ENCODE results near the gene NKAPL.
A peak's percentile ranks its signal among the peaks of the same experiment; 100 is the strongest.

Gene NKAPL

GRCh38 chr6:28245206-28245941, 13.7 kb upstream of the NKAPL start:
- DNase-seq (ENCODE audit: low read depth) = no peak

- no peak for DNase-seq (ENCODE audit: low read depth)
Observed at GRCh38 chr6:28248916-28249315, 10.2 kb upstream of the NKAPL start.

DNA sequence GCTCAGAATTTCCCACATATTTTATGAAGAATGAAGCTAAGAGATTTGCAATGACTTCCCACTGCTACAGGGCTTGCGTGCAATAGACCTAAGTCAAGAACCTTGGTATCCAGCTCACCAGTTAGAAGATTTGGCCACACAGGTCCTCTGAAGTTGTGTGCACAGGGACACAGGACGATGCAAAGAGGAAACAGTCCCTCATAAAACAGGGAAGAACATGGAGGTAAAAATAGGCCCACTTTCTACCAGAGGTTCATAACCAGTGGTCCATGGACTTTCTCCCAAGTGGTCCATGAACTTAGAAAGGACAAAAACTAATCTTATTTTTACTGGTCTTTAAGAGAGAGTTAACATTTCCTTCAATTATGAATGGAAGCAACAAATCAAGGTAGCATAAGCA, 8.3 kb upstream of the NKAPL start:
- no peak for DNase-seq (ENCODE audit: low read depth)

GRCh38 chr6:28251661-28252008, 7.5 kb upstream of the NKAPL start:
- DNase-seq (ENCODE audit: low read depth) = peak; percentile 14

DNA sequence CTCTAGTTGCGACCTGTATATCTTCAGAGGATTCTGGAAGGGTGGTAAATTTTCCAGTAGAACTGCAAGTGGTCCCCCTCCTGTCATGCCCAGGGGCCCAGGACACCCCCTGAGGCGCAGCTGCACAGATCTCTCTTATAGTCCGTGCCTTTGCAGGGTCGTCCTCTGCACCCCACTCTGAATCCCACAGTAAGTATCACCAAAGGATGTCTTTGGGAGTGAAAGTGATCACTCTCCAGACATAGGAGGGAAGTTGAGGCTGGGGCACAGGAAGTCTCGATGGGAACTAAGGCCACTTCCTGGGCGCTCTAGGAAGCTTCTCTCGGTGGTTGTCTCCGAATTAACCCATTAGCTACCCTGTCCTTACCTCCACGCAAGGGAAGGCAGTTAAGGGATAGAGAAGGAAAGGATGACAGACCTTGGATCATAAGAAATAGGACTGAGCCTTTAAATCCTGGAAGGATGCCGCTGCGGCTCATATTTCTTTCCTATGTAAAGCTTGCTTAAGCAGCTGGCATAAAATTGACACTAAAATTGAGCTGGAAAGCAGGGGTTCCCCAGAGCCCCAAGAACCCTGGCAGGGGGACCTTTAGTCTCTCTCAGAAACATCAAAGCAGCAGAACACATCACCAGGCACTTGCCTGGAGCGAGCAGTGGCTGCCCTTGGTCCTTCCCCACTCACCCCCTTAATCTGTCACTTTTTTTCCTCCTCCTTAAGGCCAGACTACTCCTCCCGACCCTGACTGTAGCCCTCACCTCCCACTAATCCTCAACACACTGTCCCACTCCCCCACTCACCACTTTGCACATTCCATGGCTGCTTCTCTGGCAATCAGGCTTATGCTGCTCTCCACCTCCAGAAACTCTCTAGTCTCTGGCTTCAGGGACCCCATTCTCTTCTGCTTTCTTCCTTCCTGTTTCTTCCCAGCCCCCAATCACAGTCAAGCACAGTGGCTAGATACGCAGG, 6.8 kb upstream of the NKAPL start, which contains the start of gene ZKSCAN4:
Gene ZKSCAN4 (minus strand): TSS at position 261 of the 967 bp plus-strand sequence. CDS start 289 bp downstream, outside the sequence.
- peak; percentile 73 for DNase-seq (ENCODE audit: low read depth)

DNA sequence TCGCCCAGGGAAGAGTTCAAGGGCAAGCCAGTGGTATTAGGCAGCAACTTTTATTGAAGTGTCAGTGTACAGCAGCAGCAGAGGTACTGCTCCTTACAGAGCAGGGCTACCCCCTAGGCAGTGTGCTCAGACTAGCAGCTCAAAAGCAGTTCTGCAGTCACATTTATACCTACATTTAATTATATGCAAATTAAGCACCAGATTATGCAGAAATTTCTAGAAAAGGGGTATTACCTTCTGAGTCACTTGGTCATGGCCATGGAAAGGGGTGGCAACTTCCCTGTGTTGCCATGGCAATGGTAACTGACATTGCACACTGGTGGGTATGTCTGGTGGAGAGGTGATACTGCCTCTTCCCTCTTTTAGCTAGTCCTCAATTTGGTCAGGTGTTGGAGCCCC, 5.0 kb upstream of the NKAPL start:
- no peak for DNase-seq (ENCODE audit: low read depth)

DNA sequence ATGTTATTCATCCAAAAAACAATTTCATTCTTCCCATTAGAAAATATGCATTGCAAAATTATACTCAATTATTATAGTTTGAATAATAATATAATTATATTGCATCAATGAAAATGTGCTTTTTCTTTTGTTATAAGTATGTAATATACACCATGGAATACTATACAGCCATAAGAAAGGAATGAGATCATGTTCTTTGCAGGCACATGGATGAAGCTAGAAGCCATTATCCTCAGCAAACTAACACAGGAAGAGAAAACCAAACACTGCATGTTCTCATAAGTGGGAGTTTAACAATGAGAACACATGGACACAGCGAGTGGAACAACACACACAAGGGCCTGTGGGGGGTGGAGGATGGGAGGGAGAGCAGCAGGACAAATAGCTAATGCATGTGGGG, 2.1 kb upstream of the NKAPL start:
- DNase-seq (ENCODE audit: low read depth) = no peak

GRCh38 chr6:28263922-28264321, 4.8 kb downstream of the NKAPL start:
- DNase-seq (ENCODE audit: low read depth) = no peak

DNA sequence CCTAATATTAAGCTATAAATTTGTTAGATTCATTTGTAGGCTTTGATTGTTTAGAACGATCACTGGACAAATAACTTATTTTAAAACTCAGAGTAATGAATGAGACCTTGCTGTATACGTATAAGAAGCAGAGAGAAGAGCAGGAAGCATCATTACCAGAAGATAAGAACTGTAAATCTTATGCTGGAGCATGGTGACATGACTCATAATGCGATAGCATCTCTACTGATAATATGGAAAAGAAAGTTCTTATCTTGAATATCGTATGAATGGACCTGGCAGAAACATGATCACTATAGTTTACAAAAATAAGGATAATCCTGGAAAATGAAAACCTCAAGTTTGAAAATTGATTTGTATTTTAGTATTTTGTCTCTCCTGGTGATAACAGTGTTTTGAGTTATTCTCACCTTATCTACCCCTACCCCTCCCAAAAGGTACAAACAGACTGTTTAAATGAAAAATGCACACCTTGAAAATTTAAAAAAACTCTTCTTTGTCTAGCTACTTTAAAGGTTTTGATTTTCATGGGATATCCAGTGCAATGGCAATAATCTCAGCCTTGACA, 5.8 kb downstream of the NKAPL start:
- DNase-seq (ENCODE audit: low read depth) = no peak

- no peak for DNase-seq (ENCODE audit: low read depth)
Observed at GRCh38 chr6:28266563-28266961, 7.5 kb downstream of the NKAPL start.

DNA sequence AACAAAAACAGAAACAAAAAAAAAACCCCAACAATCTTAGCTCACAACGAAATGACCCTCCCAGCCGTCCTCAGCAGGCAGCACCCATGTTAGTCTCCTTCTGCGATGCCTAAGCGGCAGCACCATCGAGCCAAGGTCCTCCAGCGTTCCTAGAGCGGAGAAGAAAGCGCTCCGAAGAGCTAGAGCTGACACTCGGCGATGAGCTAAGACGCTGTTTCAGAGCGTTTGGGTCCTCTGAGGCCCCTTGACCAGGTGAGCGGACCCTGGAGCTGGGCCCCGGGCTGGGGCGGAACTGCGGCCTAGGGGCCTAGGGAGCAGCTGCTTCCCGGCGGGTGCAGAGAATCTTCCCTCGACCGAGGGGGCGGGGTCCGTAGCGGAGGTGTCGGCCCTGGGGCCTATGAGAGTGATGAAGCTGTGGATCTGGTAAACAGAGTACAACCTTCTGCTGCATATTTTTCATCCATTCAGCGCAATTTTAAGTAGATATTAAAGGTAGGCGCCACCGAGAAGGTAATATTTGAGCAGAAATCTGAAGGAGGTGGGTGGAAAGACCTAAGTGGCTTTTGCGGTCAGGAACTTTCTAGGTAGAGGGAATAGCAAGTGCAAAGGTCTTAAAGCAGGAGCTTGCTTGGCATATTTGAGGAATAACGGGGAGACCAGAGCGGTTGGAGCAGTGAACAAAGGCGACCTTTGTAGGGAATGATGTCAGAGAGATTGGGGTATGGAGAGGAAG, 8.0 kb downstream of the NKAPL start, which contains the start of gene ZSCAN26:
Gene ZSCAN26 (plus strand): TSS at position 182 of the 733 bp plus-strand sequence. CDS start 4,777 bp downstream, outside the sequence.
- peak; percentile 79 for DNase-seq (ENCODE audit: low read depth)

- DNase-seq (ENCODE audit: low read depth) = no peak
Observed at GRCh38 chr6:28267695-28268059, 8.6 kb downstream of the NKAPL start.

GRCh38 chr6:28269492-28269891, 10.4 kb downstream of the NKAPL start:
- DNase-seq (ENCODE audit: low read depth) = no peak

DNA sequence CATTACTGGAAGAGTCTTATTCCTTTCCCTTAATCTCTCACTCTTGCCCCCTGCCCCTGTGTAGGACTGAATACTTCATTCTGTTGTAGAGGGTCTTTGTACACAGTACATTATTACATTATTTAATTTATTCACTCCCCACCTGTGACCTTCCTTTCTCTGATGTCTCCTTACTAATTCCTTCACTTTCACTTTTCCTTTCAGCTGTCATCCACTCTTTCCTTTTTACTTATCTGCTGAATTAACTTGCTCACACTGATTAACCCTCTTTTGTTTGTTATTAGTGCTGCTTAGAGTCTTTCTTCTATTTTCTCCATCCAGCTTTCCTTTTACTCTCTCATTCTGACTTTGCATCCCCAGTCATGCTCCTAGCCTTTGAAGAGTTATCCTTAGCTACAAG, 15.8 kb downstream of the NKAPL start:
- no peak for DNase-seq (ENCODE audit: low read depth)

GRCh38 chr6:28277746-28278145, 18.6 kb downstream of the NKAPL start:
- no peak for DNase-seq (ENCODE audit: low read depth)

DNA sequence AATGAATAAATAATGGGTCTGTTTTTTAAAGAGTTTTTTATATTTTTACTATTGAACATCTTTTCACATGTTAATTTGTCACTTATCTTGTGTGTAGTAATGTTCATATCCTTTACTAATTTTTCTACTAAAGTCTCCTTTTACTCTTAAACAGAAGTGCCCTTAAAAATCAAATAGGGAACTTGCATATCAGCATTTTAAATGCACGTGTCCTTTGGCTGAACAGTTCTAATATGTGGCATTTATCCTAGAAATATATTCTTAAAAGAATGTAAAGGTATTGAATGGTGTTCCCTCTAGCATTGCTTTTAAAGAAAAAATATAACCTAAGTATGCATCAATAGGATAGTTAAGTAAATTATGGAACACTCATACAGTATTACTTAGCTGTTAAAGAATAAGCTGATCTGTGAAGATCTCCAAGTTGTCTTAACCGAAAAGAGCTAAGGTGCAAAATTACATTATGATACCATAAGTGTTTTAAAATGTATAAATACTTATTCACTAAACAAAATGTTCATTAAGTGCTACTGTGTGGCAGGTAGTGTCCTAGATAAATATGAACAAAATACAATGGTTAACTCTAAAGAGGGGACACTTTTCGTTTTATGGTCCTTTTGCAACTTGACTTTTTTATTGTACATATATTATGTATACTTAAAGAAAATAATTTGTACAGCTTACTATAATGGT, 21.6 kb downstream of the NKAPL start:
- no peak for DNase-seq (ENCODE audit: low read depth)

GRCh38 chr6:28281288-28282064, 22.4 kb downstream of the NKAPL start, which contains the start of gene PGBD1:
Gene PGBD1 (plus strand): TSS chr6:28281572. CDS start chr6:28283814, 2,242 bp downstream.
- DNase-seq (ENCODE audit: low read depth) = peak; percentile 23

- no peak for DNase-seq (ENCODE audit: low read depth)
Observed at GRCh38 chr6:28282926-28283325, 23.8 kb downstream of the NKAPL start.

- no peak for DNase-seq (ENCODE audit: low read depth)
Observed at GRCh38 chr6:28291573-28291972, 32.5 kb downstream of the NKAPL start.

DNA sequence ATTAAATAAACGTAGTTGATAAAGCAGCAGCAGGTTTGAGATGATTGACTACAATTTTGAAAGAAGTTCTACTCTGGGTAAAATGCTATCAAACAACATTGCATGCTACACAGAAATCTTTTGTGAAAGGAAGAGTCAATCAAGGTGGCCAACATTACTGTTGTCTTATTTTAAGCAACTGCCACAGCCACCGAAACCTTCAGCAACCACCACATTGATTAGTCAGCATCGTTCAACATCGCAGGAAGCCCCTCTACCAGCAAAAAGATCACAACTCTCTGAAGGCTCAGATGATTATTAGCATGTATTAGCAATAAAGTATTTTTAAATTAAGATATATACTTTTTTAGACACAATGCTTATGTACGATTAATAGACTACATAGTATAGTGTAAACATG, 36.2 kb downstream of the NKAPL start:
- DNase-seq (ENCODE audit: low read depth) = no peak

All from activated T-cell treated with anti-CD3 and anti-CD28 coated beads for 1 hour (primary cell).